ENCODE data around the gene WDR87.

DNA sequence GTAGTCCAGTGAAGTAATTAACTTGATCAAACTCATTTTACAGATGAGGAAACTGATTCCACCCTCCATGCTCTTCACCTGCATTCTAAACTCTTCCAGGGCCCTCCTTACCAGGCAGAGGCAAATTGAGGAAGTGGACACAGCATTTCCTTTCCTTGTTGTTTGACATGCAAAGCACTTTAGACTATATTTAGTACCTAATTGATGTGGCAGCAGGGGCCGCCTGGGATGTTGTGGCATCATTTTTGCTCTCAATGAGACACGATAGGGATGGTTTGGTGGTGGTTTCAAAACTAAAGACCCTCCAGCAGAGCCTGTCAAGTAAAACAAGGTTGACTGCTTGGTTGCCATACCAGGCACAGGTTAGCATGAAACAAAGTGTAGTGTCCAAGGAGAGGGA is 8.5 kb upstream of the WDR87 start:
- TF ChIP-seq, protein P1, sequence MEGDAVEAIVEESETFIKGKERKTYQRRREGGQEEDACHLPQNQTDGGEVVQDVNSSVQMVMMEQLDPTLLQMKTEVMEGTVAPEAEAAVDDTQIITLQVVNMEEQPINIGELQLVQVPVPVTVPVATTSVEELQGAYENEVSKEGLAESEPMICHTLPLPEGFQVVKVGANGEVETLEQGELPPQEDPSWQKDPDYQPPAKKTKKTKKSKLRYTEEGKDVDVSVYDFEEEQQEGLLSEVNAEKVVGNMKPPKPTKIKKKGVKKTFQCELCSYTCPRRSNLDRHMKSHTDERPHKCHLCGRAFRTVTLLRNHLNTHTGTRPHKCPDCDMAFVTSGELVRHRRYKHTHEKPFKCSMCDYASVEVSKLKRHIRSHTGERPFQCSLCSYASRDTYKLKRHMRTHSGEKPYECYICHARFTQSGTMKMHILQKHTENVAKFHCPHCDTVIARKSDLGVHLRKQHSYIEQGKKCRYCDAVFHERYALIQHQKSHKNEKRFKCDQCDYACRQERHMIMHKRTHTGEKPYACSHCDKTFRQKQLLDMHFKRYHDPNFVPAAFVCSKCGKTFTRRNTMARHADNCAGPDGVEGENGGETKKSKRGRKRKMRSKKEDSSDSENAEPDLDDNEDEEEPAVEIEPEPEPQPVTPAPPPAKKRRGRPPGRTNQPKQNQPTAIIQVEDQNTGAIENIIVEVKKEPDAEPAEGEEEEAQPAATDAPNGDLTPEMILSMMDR (IDR thresholded peaks at IDR 0.05; ENCODE audit: low read depth, low read length): no peak
- TF ChIP-seq EZH2phosphoT487 (IDR thresholded peaks at IDR 0.05; ENCODE audit: low read depth): no peak
